ENCODE results near the gene AKAP8L.

AKAP8L gene

GRCh38 chr19:15432629-15433518 is 14.1 kb upstream of the AKAP8L start:
- peak; percentile 93 to 96 for DNase-seq

DNA sequence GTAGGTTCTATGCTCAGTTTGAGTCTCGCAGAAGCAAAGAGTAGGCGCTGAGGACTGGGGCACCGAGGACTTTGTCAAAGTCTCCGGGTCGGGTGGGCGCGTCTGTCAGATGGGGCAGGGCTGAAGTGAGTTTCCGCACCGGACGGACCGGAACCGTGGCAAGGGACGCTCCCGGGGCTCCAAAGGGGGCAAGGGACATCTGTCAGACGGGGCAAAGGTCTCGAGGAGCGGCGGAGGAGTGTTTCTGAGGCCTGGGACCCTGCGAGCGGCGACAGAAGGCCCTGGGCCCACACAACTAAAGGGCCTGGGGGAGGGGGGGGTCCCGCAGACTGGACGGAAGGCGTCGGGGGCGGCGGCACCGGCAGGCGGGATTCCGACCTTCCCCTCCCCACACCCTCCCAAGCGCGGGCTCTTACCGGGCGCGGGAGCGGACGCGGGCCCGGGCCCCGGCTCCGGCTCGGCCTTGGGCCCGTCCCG is 13.3 kb upstream of the AKAP8L start:
- DNase-seq: peak; percentile 54 to 59

- no peak for DNase-seq
Measured at GRCh38 chr19:15431396-15432017, 12.7 kb upstream of the AKAP8L start.

DNA sequence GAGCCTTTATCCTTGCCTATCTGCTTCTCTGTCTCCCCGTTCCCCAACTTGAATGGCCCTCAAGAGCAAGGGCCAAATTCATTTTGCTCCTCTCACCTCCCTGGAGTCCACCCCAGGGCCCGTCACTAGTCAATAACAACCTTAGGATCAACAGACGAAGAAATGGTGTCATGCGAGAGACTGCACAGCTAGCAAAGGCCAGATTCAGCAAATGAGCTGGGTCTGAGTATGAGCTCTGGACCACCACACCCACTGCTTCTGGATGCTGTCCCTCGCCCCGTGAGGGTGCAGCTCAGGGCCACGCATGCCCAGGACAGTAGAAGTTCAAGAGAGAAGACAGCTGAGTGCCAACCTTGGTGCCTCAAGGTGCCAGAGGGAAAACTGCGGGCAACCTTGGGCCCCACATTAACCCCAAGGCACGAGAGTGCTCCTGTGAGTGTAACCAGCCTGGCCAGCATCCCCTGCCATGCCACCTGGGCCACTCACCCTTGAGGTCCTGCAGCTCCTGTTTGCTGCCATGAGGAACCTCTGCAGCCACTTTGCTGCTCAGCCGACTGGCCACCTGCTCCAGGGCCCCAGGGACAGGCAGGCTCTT is 11.8 kb upstream of the AKAP8L start:
- no peak for DNase-seq

DNA sequence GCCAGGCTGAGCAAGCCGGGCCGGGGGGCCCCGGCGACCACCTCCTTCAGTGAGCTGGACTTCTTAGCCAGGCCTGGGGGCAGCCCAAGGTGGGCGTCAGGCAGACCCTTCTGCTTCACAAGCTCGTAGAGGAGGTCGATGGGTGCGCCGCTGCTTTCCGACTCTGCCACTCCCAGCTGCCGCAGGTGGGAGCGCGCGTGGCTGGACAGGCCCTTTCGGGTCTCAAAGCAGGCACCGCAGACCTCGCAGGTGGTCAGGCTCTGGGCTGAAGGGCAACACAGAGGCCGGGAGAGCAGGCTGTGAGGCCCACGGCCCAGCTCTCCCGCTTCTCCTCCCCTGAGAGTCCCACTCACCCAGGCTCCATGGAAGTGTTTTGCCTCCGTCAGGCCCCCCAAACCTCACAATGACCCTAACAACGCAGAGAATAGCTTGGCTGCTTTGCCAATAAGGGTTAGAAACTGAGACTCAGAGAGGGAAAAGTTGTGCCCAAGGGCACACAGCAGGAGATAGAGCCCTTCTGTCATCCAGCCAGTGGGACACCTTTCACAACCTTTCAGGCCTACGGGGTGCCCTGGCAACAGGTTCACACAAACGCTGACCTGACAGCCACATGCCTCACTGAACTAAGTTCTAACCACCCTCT is 11.2 kb upstream of the AKAP8L start:
- no peak for DNase-seq

DNA sequence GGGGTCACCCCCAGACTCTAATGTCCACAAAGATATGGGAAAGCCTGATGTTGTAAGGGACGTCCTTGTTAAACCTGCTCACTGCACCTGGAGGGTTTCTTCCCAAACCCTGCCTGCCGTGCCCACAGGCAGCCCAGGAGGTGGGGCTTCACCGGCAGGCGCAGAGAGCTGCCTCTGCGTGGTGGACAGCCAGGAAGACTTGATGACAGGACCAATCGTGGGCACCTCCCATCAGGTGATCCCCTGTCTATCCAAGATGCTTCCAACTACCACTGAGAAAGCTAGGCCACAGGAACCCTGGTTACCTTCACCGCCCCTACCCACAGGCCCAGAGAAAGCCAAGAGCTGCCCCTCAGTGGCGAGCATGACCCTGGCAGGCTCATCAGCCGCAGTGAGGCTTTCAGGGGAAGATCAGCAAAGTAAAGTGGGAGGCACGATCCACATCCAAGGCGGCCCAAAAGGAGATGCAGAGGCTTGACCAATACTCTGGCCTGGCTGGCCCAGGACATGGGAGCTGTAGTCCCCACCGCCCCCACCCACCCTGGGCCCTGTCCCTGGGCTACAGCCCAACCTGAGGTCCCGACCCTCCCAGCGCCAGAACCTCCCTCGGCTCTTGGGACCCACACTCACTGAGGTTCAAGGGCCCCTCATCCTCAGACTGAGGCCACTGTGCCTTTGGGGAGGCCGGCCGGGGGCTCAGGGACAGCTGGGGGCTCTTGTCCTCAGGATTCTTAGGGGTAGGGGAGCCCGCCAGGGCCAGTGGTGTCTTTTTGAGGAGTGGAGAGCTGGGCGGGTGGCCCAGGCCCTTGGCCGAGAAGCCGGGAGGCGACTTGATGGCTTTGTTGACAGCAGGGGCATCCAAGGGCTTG is 10.4 kb upstream of the AKAP8L start:
- DNase-seq: no peak

- no peak for DNase-seq
Measured at GRCh38 chr19:15427991-15428471, 9.2 kb upstream of the AKAP8L start.

- DNase-seq: no peak
Measured at GRCh38 chr19:15427350-15427700, 8.5 kb upstream of the AKAP8L start.

GRCh38 chr19:15426485-15427349 is 7.9 kb upstream of the AKAP8L start:
- DNase-seq: no peak

DNA sequence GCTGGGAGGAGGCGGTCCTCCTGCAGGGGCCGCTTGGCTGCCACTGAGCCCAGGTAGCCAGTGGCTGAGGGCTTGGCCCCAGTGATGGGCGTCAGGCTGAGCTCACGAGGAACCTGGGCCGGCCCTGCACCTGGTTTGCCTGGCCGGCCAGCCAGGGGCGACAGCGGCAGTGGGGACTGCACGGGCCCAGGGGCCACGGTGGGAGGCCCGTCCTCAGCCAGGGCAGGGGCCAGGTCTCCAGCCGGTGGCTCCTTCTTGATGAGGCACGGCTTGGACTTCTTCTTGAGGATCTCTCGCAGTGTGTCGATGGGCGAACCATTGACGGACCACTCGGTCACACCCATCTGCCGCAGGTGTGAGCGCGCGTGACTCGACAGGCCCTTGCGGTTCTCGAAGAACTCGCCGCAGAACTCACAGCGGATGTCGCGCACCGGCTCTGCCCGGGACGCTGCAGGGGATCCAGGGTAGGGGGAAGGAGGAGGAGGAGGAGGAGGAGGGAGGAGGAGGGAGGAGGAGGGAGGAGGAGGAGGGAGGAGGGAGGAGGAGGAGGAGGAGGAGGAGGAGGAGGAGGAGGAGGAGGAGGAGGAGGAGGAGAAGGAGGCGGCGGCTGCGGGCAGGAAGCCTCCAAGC is 6.6 kb upstream of the AKAP8L start:
- no peak for DNase-seq

GRCh38 chr19:15424692-15425272 is 6.0 kb upstream of the AKAP8L start:
- no peak for DNase-seq

DNA sequence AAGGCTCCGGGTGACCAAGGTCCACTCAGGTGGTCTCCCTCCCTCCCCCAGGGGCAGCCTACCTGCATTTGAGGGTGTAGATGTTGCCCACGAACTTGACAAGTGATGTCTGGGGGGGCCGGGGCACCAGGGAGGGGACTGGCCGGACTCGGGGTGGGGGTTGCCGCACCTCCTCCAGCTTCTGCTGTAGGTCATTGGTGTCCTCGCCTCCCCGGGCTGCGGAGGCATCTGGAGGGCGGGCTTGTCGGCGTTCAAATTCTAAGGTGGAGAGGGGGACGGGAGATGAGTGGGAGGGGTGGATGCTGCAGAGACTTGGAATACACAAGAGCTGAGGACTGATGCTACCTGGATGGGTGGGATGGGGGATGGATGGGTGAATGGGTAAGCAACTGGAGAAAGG is 5.3 kb upstream of the AKAP8L start:
- DNase-seq: no peak

DNA sequence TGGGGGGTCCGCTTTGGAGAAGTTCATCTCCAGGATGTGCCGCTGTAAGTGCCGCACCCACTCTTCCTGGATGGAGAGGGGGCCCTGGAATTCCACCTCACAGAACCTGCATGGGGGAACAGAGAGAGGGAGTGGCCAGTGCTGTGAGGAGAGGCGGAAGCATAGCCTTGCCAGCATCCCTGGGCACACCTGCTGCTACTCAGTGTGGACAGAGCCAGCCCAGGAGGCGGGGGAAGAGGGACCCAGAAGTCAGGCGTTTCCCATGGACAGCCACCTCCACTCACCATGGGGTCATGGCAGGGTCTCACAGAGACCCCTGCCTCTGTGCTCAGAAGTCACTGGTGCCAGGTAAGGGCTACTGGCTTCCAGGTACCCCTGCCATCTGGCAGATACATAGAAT is 4.3 kb upstream of the AKAP8L start:
- no peak for DNase-seq

GRCh38 chr19:15422296-15423075 is 3.7 kb upstream of the AKAP8L start:
- no peak for DNase-seq

DNA sequence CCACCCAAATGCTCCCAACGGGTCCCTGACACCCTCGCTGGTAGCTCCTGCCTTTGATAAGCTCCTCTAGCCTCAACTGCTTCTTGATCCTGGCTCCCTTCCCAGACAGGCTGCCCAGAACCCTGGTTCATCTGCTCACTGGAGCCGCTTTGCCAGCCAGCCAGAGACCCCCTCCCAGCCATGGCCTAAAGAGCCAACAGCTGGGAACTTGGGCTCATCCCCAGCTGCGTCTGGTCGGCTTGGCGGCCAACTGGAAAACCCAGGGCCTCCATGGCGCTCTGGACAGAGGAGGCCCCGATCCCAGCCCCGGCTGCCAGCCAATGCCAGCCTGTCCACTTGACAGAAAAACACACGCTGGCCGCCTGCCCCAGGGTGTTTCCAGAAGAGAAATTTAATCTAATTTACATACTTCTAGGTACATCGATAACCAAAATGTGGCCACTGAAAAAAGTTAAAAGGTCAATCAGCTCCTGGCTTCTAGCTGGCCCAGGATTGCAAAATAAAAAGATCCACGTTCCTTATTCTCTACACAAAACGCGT is 3.0 kb upstream of the AKAP8L start:
- DNase-seq: no peak

GRCh38 chr19:15421136-15421695 is 2.4 kb upstream of the AKAP8L start:
- no peak for DNase-seq

- DNase-seq: peak in 1 of 2 experiments; percentile 26
Measured at GRCh38 chr19:15419413-15420025, 731 bp upstream of the AKAP8L start.

GRCh38 chr19:15418231-15418578 is 583 bp downstream of the AKAP8L start:
- DNase-seq: no peak

DNA sequence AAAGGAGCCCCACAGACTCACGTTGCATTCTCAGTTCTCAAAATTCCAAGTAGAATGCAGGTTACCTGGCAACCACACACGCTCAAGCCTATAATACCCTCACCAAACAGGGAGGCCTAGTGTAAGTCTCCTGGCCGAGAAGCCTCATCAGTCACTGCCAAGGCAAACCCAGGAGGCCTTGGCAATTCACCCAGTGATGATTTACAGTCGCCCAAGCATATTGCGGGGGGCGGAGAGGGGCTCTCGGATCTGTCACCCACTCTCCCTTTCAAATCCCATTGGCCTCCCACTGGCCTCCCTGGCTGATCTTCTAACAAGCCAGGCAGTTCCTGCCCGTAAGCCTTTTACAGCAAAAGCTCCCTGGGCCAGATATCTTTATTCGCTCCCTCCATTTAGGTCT is 1.1 kb downstream of the AKAP8L start:
- DNase-seq: no peak

Data from activated T-cell treated with anti-CD3 and anti-CD28 coated beads, Interleukin-2, amount 50 U/mL, for 48 hours (primary cell).